Stimulated activated CD4-positive, alpha-beta T cell treated with anti-CD3 and anti-CD28 coated beads, TNF-alpha, amount 100 ng/mL, for 4 hours (primary cell): ENCODE data around the gene RMDN2.
A peak's percentile ranks its signal among the peaks of the same experiment; 100 is the strongest.

Source experiments
- DNase-seq, 3 experiments: peaks; one replicate each; pipeline ENCODE4 v3.0.0-alpha.2; 2020; ENCODE audit warnings: low read depth in 3 of 3

The RMDN2 gene

DNA sequence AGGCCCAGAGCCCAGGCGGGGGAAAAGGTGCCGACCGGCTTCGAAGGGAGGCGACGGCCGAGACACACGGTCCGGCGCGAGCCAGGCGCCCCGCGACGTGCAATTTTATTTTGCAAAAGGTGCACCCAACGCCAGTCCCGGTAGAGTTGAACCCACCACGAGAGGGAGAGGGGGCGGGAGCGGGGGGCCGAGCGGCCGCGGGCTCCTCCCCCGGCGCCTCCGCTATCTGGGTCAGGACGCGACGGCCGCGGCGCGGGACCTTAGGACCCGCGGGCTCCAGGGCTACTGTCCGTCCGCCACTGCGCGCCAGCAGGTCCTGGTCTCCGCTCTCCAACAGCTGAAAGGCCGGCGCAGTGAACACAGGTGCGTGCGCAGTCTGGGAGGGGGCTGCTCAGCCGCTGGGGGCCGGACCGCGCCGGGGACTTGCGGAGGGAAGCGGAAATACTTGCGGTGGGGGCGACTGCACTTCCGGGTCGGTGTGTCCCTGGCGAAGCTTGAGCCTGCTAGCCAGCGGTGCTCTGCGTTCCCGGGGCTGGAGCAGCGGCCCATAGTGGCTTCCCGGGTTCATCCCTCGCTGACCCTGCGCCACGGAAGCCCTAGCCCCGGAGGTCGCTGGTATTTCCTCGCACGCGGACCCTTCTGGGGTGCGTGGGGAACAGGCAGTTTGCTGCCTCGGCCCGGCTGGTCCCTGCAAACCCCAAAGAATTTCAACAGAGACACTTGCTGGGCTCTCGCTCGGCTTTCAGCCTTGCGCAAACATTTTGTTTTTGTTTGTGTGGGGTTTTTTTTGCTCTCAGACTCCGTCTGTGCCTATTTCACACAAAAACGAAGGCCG lies at the start of gene RMDN2:
Gene RMDN2, plus strand, starts transcription at position 225 of the 835 bp plus-strand sequence. CDS start 3,991 bp downstream, outside the sequence.
- DNase-seq, result peak; percentile 50 to 69 (median 55)

GRCh38 chr2:37875403-37875906 lies 49.6 kb upstream of the RMDN2 start:
- no peak for DNase-seq

GRCh38 chr2:37876227-37876626 lies 48.9 kb upstream of the RMDN2 start:
- DNase-seq, result no peak

GRCh38 chr2:37877457-37878315 lies 47.4 kb upstream of the RMDN2 start:
- DNase-seq, result no peak

GRCh38 chr2:37878536-37878935 lies 46.6 kb upstream of the RMDN2 start:
- DNase-seq, result no peak

DNA sequence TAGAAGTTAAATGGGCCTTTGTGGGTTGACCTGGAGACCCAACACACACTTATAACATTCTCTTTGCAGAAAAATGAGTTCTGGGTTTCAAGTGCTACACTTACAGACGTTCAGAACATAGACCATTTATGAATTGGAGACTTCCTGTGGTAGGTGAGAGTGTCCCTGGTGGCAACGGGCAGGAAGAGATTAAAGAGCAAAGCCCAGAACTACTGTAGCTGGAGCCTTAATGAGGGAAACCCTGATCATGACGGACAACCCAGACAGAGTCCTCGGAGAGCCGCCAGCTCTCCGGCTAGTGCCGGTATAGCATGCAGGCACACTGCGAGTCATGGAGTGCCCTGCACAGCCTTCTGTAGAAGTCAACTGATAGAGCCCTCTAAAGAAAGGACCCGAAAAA lies 44.5 kb upstream of the RMDN2 start:
- DNase-seq, result no peak

GRCh38 chr2:37881397-37881796 lies 43.7 kb upstream of the RMDN2 start:
- no peak for DNase-seq

- no peak for DNase-seq
Observed at GRCh38 chr2:37882036-37882435, 43.1 kb upstream of the RMDN2 start.

DNA sequence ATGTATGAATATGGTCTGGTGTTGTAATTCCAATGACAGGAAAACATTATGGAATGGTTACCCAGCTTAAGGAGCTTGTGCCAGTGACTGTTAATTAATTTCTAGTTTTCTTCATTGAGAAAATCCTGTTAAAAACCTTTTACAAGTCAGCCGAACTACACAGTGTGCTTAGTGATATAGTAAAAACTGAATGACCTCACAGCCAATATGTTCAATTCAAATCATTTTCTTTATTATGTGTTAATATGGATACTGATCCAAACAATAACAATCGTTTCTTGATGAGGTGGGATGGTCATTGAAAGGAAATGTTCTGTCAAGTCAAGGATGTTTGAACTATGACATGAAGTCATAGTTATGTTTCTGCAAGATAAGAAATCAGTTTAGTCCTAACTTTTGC lies 41.6 kb upstream of the RMDN2 start:
- DNase-seq, result no peak

- no peak for DNase-seq
Observed at GRCh38 chr2:37885329-37885993, 39.6 kb upstream of the RMDN2 start.

DNA sequence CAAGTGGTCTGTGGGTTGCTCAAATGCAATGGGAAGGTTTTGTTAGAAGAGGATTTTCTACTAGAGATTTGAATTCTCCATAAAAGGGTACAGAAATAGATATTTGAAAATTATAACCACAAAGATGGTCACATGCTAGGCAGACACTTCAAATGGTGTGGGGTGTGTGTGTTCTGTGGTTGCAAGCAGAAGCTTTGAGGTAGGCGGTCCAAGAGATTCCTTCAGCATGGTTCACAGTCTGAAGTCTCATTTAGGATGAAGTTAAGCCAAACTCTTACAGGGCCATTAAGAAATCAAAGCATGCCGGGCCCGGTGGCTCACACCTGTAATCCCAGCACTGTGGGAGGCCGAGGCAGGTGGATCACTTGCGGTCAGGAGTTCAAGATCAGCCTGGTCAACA lies 38.3 kb upstream of the RMDN2 start:
- DNase-seq, result no peak

DNA sequence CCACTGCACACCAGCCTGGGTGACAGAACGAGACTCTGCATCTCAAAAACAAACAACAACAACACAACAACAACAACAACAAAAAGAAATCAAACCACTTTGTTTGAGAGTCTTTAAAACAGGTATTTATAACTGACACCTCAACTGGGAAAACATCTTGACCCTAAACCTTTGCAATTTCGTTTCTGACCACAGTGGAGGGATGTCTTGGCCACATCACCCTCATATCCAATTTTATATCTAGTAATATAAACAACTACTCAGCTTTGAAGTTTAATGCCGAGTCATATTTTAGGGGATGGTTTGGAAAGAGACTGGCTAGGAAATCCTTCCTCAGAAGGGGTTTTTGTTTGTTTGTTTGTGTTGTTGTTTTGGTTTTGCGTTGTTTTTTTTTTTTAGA lies 37.8 kb upstream of the RMDN2 start:
- no peak for DNase-seq

DNA sequence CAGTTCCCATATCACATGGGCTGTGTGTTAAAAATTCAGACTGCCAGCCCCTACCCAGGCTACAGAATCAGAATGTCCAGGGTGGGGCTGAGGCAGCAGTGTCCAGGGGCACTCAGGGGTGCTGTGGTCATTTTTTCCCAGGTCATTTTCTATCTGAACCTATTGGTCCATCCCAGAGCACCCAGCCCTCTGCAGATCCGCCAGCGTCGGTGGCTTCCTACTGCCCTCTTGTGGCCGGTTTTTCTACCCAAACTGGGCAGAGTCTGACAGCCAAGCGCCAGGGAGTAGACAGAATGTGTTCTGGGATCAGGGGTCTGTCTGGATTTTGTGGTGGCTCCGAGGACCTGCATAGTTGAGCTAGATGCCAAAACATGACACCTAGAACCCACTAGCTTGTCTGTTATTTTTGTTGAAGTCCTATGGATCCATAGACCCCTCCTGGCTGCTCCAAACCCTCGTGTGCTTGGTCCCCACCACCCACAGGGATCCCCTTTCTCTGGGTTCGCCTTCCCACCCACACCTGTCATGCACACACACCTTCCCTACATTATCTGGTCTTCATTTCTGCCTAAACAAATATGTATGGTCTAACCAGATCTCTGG lies 34.1 kb upstream of the RMDN2 start:
- peak; percentile 34 to 44 (median 44) for DNase-seq

GRCh38 chr2:37891846-37892435 lies 33.1 kb upstream of the RMDN2 start:
- DNase-seq, result no peak

GRCh38 chr2:37892436-37893114 lies 32.5 kb upstream of the RMDN2 start:
- DNase-seq, result no peak

DNA sequence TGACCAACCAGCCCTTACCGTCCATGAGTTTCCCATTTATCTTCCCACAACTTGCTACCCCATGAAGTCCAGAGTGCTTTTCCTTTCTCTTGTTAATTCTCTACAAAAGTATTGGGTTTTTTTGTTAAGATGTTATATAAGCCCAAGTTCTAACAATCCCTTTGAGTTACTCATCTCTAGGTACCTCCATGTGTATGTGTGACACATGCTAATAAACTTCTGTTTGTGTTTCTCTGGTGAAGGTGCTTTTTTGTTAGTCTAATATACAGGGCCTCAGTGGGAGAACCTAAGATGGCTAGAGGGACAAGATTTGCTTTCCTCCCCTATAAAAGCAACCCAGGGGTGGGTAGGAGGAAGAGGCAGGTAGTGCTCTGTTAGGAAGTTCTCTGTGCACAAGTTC lies 31.8 kb upstream of the RMDN2 start:
- DNase-seq, result no peak

DNA sequence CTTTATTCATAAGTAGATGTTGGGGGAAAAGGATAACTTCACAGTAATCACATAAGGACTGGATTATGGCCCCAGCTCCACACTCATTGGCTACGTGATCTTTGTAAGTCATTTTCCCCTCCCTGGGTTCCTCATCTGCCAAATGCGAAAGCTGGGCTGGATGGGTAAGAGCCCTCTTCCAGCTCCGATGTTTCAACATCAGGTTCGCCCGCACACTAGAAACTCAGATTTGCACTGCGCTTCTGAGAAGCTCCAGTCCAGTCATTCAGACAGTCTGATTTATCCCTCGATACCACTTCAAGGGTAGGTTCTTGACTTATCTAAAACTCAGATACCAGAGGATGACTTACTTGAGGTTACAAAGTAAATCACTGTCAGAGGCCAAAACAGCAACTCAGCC lies 31.0 kb upstream of the RMDN2 start:
- no peak for DNase-seq

DNA sequence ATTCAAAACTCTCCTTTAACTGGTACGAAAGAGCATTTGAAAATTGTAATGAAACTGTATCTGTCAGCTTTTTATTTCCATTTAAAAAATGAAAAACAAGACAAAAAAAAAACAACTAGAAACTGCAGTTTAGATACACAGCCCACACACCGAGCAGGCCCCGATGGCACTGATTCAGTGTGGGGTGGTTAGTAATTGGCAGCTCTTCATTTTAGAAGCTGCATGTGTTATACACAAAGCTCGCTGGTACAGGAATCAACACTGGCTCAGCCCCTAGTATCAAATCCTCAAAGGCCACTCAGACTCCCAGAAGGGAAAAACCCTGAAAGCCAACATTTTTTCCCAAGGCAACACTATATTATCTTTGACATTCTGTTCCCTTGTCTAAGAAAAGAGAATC lies 30.5 kb upstream of the RMDN2 start:
- no peak for DNase-seq

GRCh38 chr2:37895140-37895539 lies 29.9 kb upstream of the RMDN2 start:
- no peak for DNase-seq

- no peak for DNase-seq
Observed at GRCh38 chr2:37896319-37896718, 28.8 kb upstream of the RMDN2 start.

DNA sequence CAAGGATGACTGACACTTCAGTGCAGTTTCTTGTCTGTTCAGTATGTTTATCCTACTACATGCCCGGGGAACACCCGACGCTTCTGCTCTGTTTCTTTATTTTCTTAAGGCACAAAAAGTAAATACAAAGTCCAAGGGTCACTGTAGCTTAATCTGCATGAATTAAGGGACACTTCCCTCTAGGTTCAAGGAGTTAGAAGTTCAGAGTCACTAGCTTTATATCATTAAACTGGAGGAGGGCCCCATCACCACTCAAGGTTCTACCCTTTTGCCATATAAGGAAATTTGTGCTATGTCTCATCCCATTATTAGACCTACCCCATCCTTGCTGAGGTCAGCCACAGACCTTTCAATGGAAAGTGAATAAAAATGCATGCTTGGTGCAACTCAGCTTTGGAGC lies 27.6 kb upstream of the RMDN2 start:
- no peak for DNase-seq
